Neural cell (in vitro differentiated cells): ENCODE measurements around the gene SUSD2. TPM values are rescaled to one million over a fixed set of nuclear protein-coding genes. Genes with fewer than 3 reads are reported as not detected.
A peak's percentile ranks its signal among the peaks of the same experiment; 100 is the strongest.

ENCODE experiments used
- H2AFZ ChIP-seq: fragments of 200-600, 300-800 bp; sonication (generic), shearing (Covaris generic); 2 replicates; pipeline ENCODE4 v1.6.0; 2014; ENCODE audit warnings: low read depth, mild to moderate bottlenecking, antibody characterized with exemption, low read length, moderate library complexity
- H3F3A ChIP-seq: fragments of 200-600 bp; shearing (Covaris generic); 2 replicates; pipeline ENCODE4 v1.6.1; 2016; ENCODE audit warnings: mild to moderate bottlenecking, moderate library complexity, mixed read lengths, antibody characterized with exemption, low read length; ENCODE audit not compliant: insufficient read depth, poor library complexity, severe bottlenecking
- H3K27ac ChIP-seq: fragments of 200-600, 300-800 bp; sonication (generic), shearing (Covaris generic); 2 replicates; pipeline ENCODE4 v1.5.1; 2014; ENCODE audit warnings: mild to moderate bottlenecking, low read length, moderate library complexity
- H3K27me3 ChIP-seq: fragments of 300-800, 200-600 bp; sonication (generic), shearing (Covaris generic); 2 replicates; pipeline ENCODE4 v1.6.0; 2014; ENCODE audit warnings: mild to moderate bottlenecking, low read depth, low read length, moderate library complexity; ENCODE audit not compliant: insufficient read depth
- H3K36me3 ChIP-seq: fragments of 300-800, 200-600 bp; sonication (generic), shearing (Covaris generic); 2 replicates; pipeline ENCODE4 v1.5.1; 2014; ENCODE audit warnings: mild to moderate bottlenecking, antibody characterized with exemption, low read length, moderate library complexity; ENCODE audit not compliant: insufficient read depth
- H3K4me2 ChIP-seq: fragments of 300-800, 200-600 bp; sonication (generic), shearing (Covaris generic); 2 replicates; pipeline ENCODE4 v1.6.0; 2014; ENCODE audit warnings: mild to moderate bottlenecking, low read length
- H3K4me3 ChIP-seq: fragments of 300-800, 200-600 bp; sonication (generic), shearing (Covaris generic); 2 replicates; pipeline ENCODE4 v1.5.1; 2014; ENCODE audit warnings: mild to moderate bottlenecking, low read length, moderate library complexity
- H3K79me2 ChIP-seq: fragments of 200-600 bp; shearing (Covaris generic); replicated peaks from 2 replicates; pipeline ENCODE4 v1.6.0; 2014; ENCODE audit warnings: mild to moderate bottlenecking, low read length, moderate library complexity; ENCODE audit not compliant: insufficient read depth
- H3K9ac ChIP-seq: fragments of 300-800, 200-600 bp; sonication (generic), shearing (Covaris generic); 2 replicates; pipeline ENCODE4 v1.6.1; 2016; ENCODE audit warnings: mild to moderate bottlenecking, low read length, mixed read lengths
- H3K9me2 ChIP-seq: fragments of 200-600 bp; shearing (Covaris generic); 2 replicates; pipeline ENCODE4 v1.6.1; 2016; ENCODE audit warnings: mild to moderate bottlenecking, low read length, mixed read lengths; ENCODE audit not compliant: insufficient read depth
- H3K9me3 ChIP-seq: fragments of 200-600, 300-800 bp; sonication (generic), shearing (Covaris generic); 2 replicates; pipeline ENCODE4 v1.6.1; 2016; ENCODE audit warnings: mild to moderate bottlenecking, mixed run types, low read length, moderate library complexity, mixed read lengths
- H4K20me1 ChIP-seq: fragments of 200-600 bp; shearing (Covaris generic); 2 replicates; pipeline ENCODE4 v1.6.1; 2016; ENCODE audit warnings: mild to moderate bottlenecking, mixed run types; ENCODE audit not compliant: insufficient read depth
- EP300 ChIP-seq: fragments of 450-650 bp; conservative IDR thresholded peaks from 2 replicates; pipeline ENCODE4 v1.6.1; 2014; ENCODE audit warnings: antibody characterized with exemption, mild to moderate bottlenecking, moderate library complexity; ENCODE audit not compliant: poor library complexity, severe bottlenecking
- EZH2 ChIP-seq: fragments of 200-600, 300-800 bp; shearing (Covaris generic), sonication (generic); IDR thresholded peaks from 2 replicates; pipeline ENCODE4 v1.6.1; 2014; ENCODE audit warnings: antibody characterized with exemption, low read length, borderline replicate concordance, mild to moderate bottlenecking; ENCODE audit not compliant: insufficient read depth, poor library complexity, severe bottlenecking
- MXI1 ChIP-seq: fragments of 450-650 bp; conservative IDR thresholded peaks from 2 replicates; pipeline ENCODE4 v1.6.1; 2014; ENCODE audit warnings: antibody characterized with exemption, mild to moderate bottlenecking; ENCODE audit not compliant: poor library complexity, severe bottlenecking
- POLR2AphosphoS5 ChIP-seq: IDR thresholded peaks from 2 replicates; pipeline ENCODE4 v1.6.1; 2012
- RAD21 ChIP-seq: fragments of 450-650 bp; conservative IDR thresholded peaks from 2 replicates; pipeline ENCODE4 v1.6.1; 2014; ENCODE audit warnings: antibody characterized with exemption, mild to moderate bottlenecking, moderate library complexity
- REST ChIP-seq: IDR thresholded peaks from 2 replicates; pipeline ENCODE4 v1.6.1; 2012; ENCODE audit warnings: borderline replicate concordance
- SMC3 ChIP-seq: fragments of 450-650 bp; conservative IDR thresholded peaks from 2 replicates; pipeline ENCODE4 v1.6.1; 2014; ENCODE audit warnings: antibody characterized with exemption, mild to moderate bottlenecking, moderate library complexity; ENCODE audit not compliant: poor library complexity
- TAF1 ChIP-seq: IDR thresholded peaks from 2 replicates; pipeline ENCODE4 v1.6.1; 2012; ENCODE audit warnings: low read depth
- polyA plus RNA-seq: library from polyadenylated mRNA; depleted of rRNA; stranded (reverse); fragments of >200 nt; gene quantifications from 2 replicates; pipeline ENCODE4 v1.2.3, GENCODE V29; 2014
- TF ChIP-seq, protein P1 (sequence below): fragments of 450-650 bp; IDR thresholded peaks from 2 replicates; pipeline ENCODE4 v1.5.1; 2014; ENCODE audit warnings: antibody characterized with exemption, mild to moderate bottlenecking, moderate library complexity; ENCODE audit not compliant: poor library complexity, severe bottlenecking

SUSD2 gene
- polyA plus RNA-seq, 1 donor from 2014 or later, result 0.20 TPM

GRCh38 chr22:24189249-24190158 lies 8.2 kb downstream of the SUSD2 start:
- TF ChIP-seq RAD21, result peak; percentile 73
- TF ChIP-seq SMC3, result peak; percentile 69
- TF ChIP-seq, protein P1, sequence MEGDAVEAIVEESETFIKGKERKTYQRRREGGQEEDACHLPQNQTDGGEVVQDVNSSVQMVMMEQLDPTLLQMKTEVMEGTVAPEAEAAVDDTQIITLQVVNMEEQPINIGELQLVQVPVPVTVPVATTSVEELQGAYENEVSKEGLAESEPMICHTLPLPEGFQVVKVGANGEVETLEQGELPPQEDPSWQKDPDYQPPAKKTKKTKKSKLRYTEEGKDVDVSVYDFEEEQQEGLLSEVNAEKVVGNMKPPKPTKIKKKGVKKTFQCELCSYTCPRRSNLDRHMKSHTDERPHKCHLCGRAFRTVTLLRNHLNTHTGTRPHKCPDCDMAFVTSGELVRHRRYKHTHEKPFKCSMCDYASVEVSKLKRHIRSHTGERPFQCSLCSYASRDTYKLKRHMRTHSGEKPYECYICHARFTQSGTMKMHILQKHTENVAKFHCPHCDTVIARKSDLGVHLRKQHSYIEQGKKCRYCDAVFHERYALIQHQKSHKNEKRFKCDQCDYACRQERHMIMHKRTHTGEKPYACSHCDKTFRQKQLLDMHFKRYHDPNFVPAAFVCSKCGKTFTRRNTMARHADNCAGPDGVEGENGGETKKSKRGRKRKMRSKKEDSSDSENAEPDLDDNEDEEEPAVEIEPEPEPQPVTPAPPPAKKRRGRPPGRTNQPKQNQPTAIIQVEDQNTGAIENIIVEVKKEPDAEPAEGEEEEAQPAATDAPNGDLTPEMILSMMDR, result peak; percentile 70
- TF ChIP-seq MXI1, result no peak
- no peak for TF ChIP-seq REST
- Histone ChIP-seq H3F3A (no peaks in the 10 kb centered on the region), H4K20me1 (no peaks in the 10 kb centered on the region), H3K36me3 (no peaks in the 10 kb centered on the region), H3K27ac (no peak overlapping the region), H3K79me2 (no peaks in the 10 kb centered on the region), H2AFZ (no peak overlapping the region), H3K4me2 (no peak overlapping the region), H3K4me3 (no peak overlapping the region), H3K27me3 (no peaks in the 10 kb centered on the region), H3K9me2 (no peaks in the 10 kb centered on the region), H3K9ac (no peak overlapping the region), H3K9me3 (no peaks in the 10 kb centered on the region)

GRCh38 chr22:24190159-24190540 lies 8.9 kb downstream of the SUSD2 start:
- H2AFZ ChIP-seq, result no peak overlapping the region
- H3K27me3 ChIP-seq, result no peaks in the 10 kb centered on the region
- no peak overlapping the region for H3K4me3 ChIP-seq
- no peaks in the 10 kb centered on the region for H3F3A ChIP-seq
- no peak overlapping the region for H3K27ac ChIP-seq
- no peak overlapping the region for H3K9ac ChIP-seq
- H3K36me3 ChIP-seq, result no peaks in the 10 kb centered on the region
- no peak overlapping the region for H3K4me2 ChIP-seq
- H3K79me2 ChIP-seq, result no peaks in the 10 kb centered on the region
- no peaks in the 10 kb centered on the region for H3K9me2 ChIP-seq
- no peak for TF ChIP-seq SMC3
- TF ChIP-seq TAF1, result no peak
- no peak for TF ChIP-seq MXI1
- TF ChIP-seq RAD21, result no peak
- no peak for TF ChIP-seq REST
- TF ChIP-seq, protein P1, result no peak
- TF ChIP-seq EP300, result no peak
- no peak for TF ChIP-seq EZH2
- TF ChIP-seq POLR2AphosphoS5, result no peak
- no peaks in the 10 kb centered on the region for H4K20me1 ChIP-seq
- no peaks in the 10 kb centered on the region for H3K9me3 ChIP-seq
